Motor neuron (in vitro differentiated cells): ENCODE measurements around the gene ADIPOR2. TPM values are rescaled to one million over a fixed set of nuclear protein-coding genes. Genes with fewer than 3 reads are reported as not detected.

ENCODE experiments used
- ATAC-seq, 8 experiments: fragments of 200-7000 bp; cut with Tn5 transposase; replicated peaks in 6 of 8; 2 replicates each; pipeline ENCODE4 v1.8.0; 2021; ENCODE audit warnings: mild to moderate bottlenecking in 8 of 8, moderate library complexity in 8 of 8
- H3K27ac ChIP-seq, 2 donors: fragments of 250-450 bp; sonication (Bioruptor Pico); 2 replicates each; pipeline ENCODE4 v1.9.0; 2021; ENCODE audit warnings: antibody characterized with exemption in 2 of 2, mild to moderate bottlenecking in 2 of 2, moderate library complexity in 1 of 2
- H3K4me1 ChIP-seq, 2 donors: fragments of 250-450 bp; sonication (Bioruptor Pico); replicated peaks in 1 of 2; 2 replicates each; pipeline ENCODE4 v1.6.1; 2021; ENCODE audit warnings: antibody characterized with exemption in 2 of 2, mild to moderate bottlenecking in 2 of 2, moderate library complexity in 1 of 2
- H3K4me3 ChIP-seq, 5 donors: fragments of 250-450 bp; sonication (Bioruptor Pico); 2 replicates each; pipeline ENCODE4 v1.9.0; 2021; ENCODE audit warnings: antibody characterized with exemption in 5 of 5, mild to moderate bottlenecking in 5 of 5, moderate library complexity in 4 of 5
- WGBS, 10 experiments: fragments of 450-650 bp; shearing (Covaris generic); methylation state at CpG; one replicate each; pipeline ENCODE4 v1.0.0; 2022; 5-methylcytosine and 5-hydroxymethylcytosine counted together
- in situ Hi-C, 9 experiments: fragments of 400-800 bp; cut with MboI; loops; one replicate each; pipeline ENCODE4 v1.15.0; 2021; ENCODE audit warnings: low sequenced_read_pairs in 9 of 9, low pct_unique_long_range_greater_than_20kb in 2 of 9; ENCODE audit not compliant: unreplicated experiment in 9 of 9
- total RNA-seq, 8 experiments: library from RNA; unstranded; fragments of 300-600 nt; gene quantifications; 2 replicates each; pipeline versions ENCODE4 v1.2.3 to v1.2.4, GENCODE V29; 2022

The ADIPOR2 gene
- total RNA-seq, 8 experiments from 2014 or later = 14.1 to 49.4 (median 26.1) TPM

- in situ Hi-C loops = loop anchor here in 4 of 9 experiments (10.0 to 25.0 kb wide), 2 partner anchors 130 to 133 kb away; no protein-coding TSS in a partner anchor
- peaks cover 20 to 23% of the 10 kb centered on the region in 2 donors for H3K4me1 ChIP-seq
- ATAC-seq = peak; percentile 48 to 95 (median 72)
- H3K4me3 ChIP-seq = no peak overlapping the region
- WGBS, 10 experiments = 0 to 100% (median 23%) methylated on average over 1 to 9 of the region's 25 CpGs; no CpG with 5 or more reads in 2 of the 10 experiments
- no peak overlapping the region for H3K27ac ChIP-seq
Measured at GRCh38 chr12:1804545-1805332, 113.9 kb downstream of the ADIPOR2 start.

- H3K27ac ChIP-seq = no peak overlapping the region
- no peak for ATAC-seq
- in situ Hi-C loops = loop anchor here in 4 of 9 experiments (10.0 to 25.0 kb wide), 2 partner anchors 129 to 132 kb away; no protein-coding TSS in a partner anchor
- no peak overlapping the region for H3K4me3 ChIP-seq
- WGBS, 10 experiments = 80 to 100% (median 93%) methylated on average over 1 to 3 of the region's 16 CpGs; no CpG with 5 or more reads in 7 of the 10 experiments
- H3K4me1 ChIP-seq = peaks cover 18% of the 10 kb centered on the region in 2 donors
Measured at GRCh38 chr12:1805441-1806081, 114.7 kb downstream of the ADIPOR2 start.

GRCh38 chr12:1806301-1807086 is 115.6 kb downstream of the ADIPOR2 start:
- 14 to 76% (median 57%) methylated on average over 1 to 4 of the region's 7 CpGs; no CpG with 5 or more reads in 2 of the 10 experiments for WGBS, 10 experiments
- Histone ChIP-seq H3K27ac (no peak overlapping the region), H3K4me3 (no peak overlapping the region), H3K4me1 (peaks cover 9% of the 10 kb centered on the region in 2 donors)
- ATAC-seq = peak in 2 of 8 experiments; percentile 74 to 85
- in situ Hi-C loops = loop anchor here in 4 of 9 experiments (10.0 to 25.0 kb wide), 2 partner anchors 128 to 131 kb away; no protein-coding TSS in a partner anchor

GRCh38 chr12:1807087-1807860 is 116.4 kb downstream of the ADIPOR2 start:
- no peak for ATAC-seq
- peaks cover 2 to 7% of the 10 kb centered on the region in 2 donors for H3K4me1 ChIP-seq
- no peak overlapping the region for H3K27ac ChIP-seq
- WGBS, 10 experiments = 40 to 100% (median 90%) methylated on average over 1 to 11 of the region's 15 CpGs; no CpG with 5 or more reads in 2 of the 10 experiments
- in situ Hi-C loops = loop anchor here in 4 of 9 experiments (10.0 to 25.0 kb wide), 2 partner anchors 128 to 130 kb away; no protein-coding TSS in a partner anchor
- no peak overlapping the region for H3K4me3 ChIP-seq

- Histone ChIP-seq H3K4me1 (peaks cover 2 to 7% of the 10 kb centered on the region in 2 donors), H3K4me3 (no peak overlapping the region), H3K27ac (no peak overlapping the region)
- ATAC-seq = no peak
- in situ Hi-C loops = loop anchor here in 4 of 9 experiments (10.0 to 25.0 kb wide), 2 partner anchors 127 to 129 kb away; no protein-coding TSS in a partner anchor
- WGBS, 10 experiments = 30 to 90% (median 86%) methylated on average over 2 to 9 of the region's 19 CpGs; no CpG with 5 or more reads in 2 of the 10 experiments
Measured at GRCh38 chr12:1808036-1808797, 117.3 kb downstream of the ADIPOR2 start.

- in situ Hi-C loops = loop anchor here in 4 of 9 experiments (10.0 to 25.0 kb wide), 2 partner anchors 126 to 128 kb away; no protein-coding TSS in a partner anchor
- 38 to 100% (median 92%) methylated on average over 1 to 7 of the region's 22 CpGs for WGBS, 10 experiments
- no peak overlapping the region for H3K4me3 ChIP-seq
- H3K4me1 ChIP-seq = peaks cover 2 to 7% of the 10 kb centered on the region in 2 donors
- ATAC-seq = no peak
- no peak overlapping the region for H3K27ac ChIP-seq
Measured at GRCh38 chr12:1808798-1809480, 118.1 kb downstream of the ADIPOR2 start.

GRCh38 chr12:1809591-1810190 is 118.8 kb downstream of the ADIPOR2 start:
- 56 to 100% (median 100%) methylated on average over 1 to 6 of the region's 13 CpGs; no CpG with 5 or more reads in 3 of the 10 experiments for WGBS, 10 experiments
- in situ Hi-C loops = loop anchor here in 4 of 9 experiments (10.0 to 25.0 kb wide), 2 partner anchors 125 to 128 kb away; no protein-coding TSS in a partner anchor
- ATAC-seq = no peak
- Histone ChIP-seq H3K27ac (no peak overlapping the region), H3K4me3 (no peak overlapping the region), H3K4me1 (peaks cover under 1% of the 10 kb centered on the region in 2 donors)

GRCh38 chr12:1810201-1810930 is 119.5 kb downstream of the ADIPOR2 start:
- no peak for ATAC-seq
- Histone ChIP-seq H3K27ac (no peak overlapping the region), H3K4me1 (no peaks in the 10 kb centered on the region), H3K4me3 (no peak overlapping the region)
- in situ Hi-C loops = loop anchor here in 1 of 9 experiments (25.0 kb wide), 1 partner anchor 127 kb away; no protein-coding TSS in a partner anchor
- 30 to 93% (median 79%) methylated on average over 2 to 11 of the region's 21 CpGs; no CpG with 5 or more reads in 2 of the 10 experiments for WGBS, 10 experiments

- Histone ChIP-seq H3K4me3 (no peak overlapping the region), H3K27ac (no peak overlapping the region), H3K4me1 (peaks cover 0 to 3% of the 10 kb centered on the region in 2 donors)
- 100% methylated on average over 1 of the region's 10 CpGs; no CpG with 5 or more reads in 9 of the 10 experiments for WGBS, 10 experiments
- in situ Hi-C loops = loop anchor here in 1 of 9 experiments (25.0 kb wide), 1 partner anchor 126 kb away; no protein-coding TSS in a partner anchor
- no peak for ATAC-seq
Measured at GRCh38 chr12:1810931-1811280, 120.0 kb downstream of the ADIPOR2 start.
